ENCODE measurements around the gene HDAC4.

DNA sequence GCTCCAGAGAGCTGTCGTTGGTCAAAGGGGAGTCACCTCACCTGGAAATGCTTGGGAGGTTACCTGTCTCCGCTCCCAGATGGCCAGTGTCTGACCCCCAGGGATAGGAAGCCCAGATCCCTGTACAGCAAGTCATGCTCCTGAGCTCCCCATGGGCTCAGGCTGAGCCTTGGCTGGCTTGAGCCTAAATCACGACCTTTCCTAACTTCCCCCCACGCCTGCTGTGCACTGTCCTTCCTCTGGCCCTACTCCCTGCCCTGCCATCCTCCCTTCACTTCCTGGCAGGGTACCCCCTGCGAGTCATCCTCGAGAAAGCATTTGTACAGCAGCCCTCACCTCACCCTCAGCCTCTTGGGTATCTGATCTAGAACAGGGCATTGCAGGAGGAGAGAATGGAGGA is 9.2 kb upstream of the HDAC4 start:
- TF ChIP-seq EZH2 (IDR thresholded peaks at IDR 0.05) (no peak), CEBPB (IDR thresholded peaks at IDR 0.05; ENCODE audit: low read depth) (no peak), RAD21 (IDR thresholded peaks at IDR 0.05; ENCODE audit: low read depth) (no peak), YY1 (IDR thresholded peaks at IDR 0.05; ENCODE audit: extremely low read depth, insufficient replicate concordance, low read depth, low read length) (no peak), ZNF274 (IDR thresholded peaks at IDR 0.05; ENCODE audit: low read depth, low read length) (no peak)
- TF ChIP-seq, protein P1, sequence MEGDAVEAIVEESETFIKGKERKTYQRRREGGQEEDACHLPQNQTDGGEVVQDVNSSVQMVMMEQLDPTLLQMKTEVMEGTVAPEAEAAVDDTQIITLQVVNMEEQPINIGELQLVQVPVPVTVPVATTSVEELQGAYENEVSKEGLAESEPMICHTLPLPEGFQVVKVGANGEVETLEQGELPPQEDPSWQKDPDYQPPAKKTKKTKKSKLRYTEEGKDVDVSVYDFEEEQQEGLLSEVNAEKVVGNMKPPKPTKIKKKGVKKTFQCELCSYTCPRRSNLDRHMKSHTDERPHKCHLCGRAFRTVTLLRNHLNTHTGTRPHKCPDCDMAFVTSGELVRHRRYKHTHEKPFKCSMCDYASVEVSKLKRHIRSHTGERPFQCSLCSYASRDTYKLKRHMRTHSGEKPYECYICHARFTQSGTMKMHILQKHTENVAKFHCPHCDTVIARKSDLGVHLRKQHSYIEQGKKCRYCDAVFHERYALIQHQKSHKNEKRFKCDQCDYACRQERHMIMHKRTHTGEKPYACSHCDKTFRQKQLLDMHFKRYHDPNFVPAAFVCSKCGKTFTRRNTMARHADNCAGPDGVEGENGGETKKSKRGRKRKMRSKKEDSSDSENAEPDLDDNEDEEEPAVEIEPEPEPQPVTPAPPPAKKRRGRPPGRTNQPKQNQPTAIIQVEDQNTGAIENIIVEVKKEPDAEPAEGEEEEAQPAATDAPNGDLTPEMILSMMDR (IDR thresholded peaks at IDR 0.05 in 2 of 3, conservative IDR thresholded peaks at IDR 0.05 in 1 of 3; ENCODE audit: borderline replicate concordance in 1 of 3, insufficient read depth in 1 of 3, low read depth in 2 of 3, low read length in 2 of 3): no peak
- TF ChIP-seq, protein P2, sequence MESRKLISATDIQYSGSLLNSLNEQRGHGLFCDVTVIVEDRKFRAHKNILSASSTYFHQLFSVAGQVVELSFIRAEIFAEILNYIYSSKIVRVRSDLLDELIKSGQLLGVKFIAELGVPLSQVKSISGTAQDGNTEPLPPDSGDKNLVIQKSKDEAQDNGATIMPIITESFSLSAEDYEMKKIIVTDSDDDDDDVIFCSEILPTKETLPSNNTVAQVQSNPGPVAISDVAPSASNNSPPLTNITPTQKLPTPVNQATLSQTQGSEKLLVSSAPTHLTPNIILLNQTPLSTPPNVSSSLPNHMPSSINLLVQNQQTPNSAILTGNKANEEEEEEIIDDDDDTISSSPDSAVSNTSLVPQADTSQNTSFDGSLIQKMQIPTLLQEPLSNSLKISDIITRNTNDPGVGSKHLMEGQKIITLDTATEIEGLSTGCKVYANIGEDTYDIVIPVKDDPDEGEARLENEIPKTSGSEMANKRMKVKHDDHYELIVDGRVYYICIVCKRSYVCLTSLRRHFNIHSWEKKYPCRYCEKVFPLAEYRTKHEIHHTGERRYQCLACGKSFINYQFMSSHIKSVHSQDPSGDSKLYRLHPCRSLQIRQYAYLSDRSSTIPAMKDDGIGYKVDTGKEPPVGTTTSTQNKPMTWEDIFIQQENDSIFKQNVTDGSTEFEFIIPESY (IDR thresholded peaks at IDR 0.05; ENCODE audit: extremely low read depth, insufficient replicate concordance, low read length): no peak
- TF ChIP-seq, protein P3, sequence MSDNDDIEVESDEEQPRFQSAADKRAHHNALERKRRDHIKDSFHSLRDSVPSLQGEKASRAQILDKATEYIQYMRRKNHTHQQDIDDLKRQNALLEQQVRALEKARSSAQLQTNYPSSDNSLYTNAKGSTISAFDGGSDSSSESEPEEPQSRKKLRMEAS (IDR thresholded peaks at IDR 0.05): no peak
